ENCODE results near the gene UBA1. TPM values are rescaled to one million over a fixed set of nuclear protein-coding genes. Genes with fewer than 3 reads are reported as not detected.

The UBA1 gene
- polyA plus RNA-seq, 2 of the 4 experiments (the other 2 are of a cell fraction): 160 to 192 TPM

GRCh38 chrX:47221756-47222155 is 28.1 kb downstream of the UBA1 start:
- Histone ChIP-seq H3K4me3 (no peak overlapping the region), H3K4me2 (no peak overlapping the region), H3K9me3 (no peaks in the 10 kb centered on the region), H3K27ac (no peak overlapping the region), H3K4me1 (peaks cover 23% of the 10 kb centered on the region)
- ATAC-seq (no peak), FAIRE-seq (no peak), DNase-seq (ENCODE audit: low read depth in 1 of 2, low spot score in 1 of 2) (no peak)
- 80% methylated on average over 4 of the region's 4 CpGs for WGBS (ENCODE audit: missing lambda C conversion rate)
- ChIA-PET CTCF (interaction anchor here (1.0 kb wide), 1 partner anchor 301 kb away, joined by 3 read pairs; no protein-coding TSS in a partner anchor), POLR2A (no interaction called here)
- no peak for TF ChIP-seq NR3C1 (IDR thresholded peaks at IDR 0.05)
- TF ChIP-seq MAZ (IDR thresholded peaks at IDR 0.05; ENCODE audit: borderline replicate concordance, low read depth, low read length): no peak
- no peak for TF ChIP-seq HES2 (IDR thresholded peaks at IDR 0.05)
- TF ChIP-seq MAFK (IDR thresholded peaks at IDR 0.05; ENCODE audit: partially characterized antibody): no peak

- TF ChIP-seq RNF2 (IDR thresholded peaks at IDR 0.05; ENCODE audit: borderline replicate concordance, low read depth): no peak
- no peak for TF ChIP-seq ELK1 (IDR thresholded peaks at IDR 0.05; ENCODE audit: low read depth, low read length)
- TF ChIP-seq ZNF302 (CRISPR knock-in tag; IDR thresholded peaks at IDR 0.05): no peak
- no peak for TF ChIP-seq MAFK (IDR thresholded peaks at IDR 0.05; ENCODE audit: partially characterized antibody)
- no peak for TF ChIP-seq KDM5A (IDR thresholded peaks at IDR 0.05)
- no peak for TF ChIP-seq TFCP2L1 (CRISPR knock-in tag; IDR thresholded peaks at IDR 0.05)
- TF ChIP-seq POLR2A (IDR thresholded peaks at IDR 0.05; ENCODE audit: low read length): no peak
- no peak for TF ChIP-seq EHMT2 (IDR thresholded peaks at IDR 0.05; ENCODE audit: low read depth)
- TF ChIP-seq RARB (CRISPR knock-in tag; IDR thresholded peaks at IDR 0.05): no peak
- no peak for TF ChIP-seq E2F6 (IDR thresholded peaks at IDR 0.05; ENCODE audit: borderline replicate concordance, low read depth)
- no peak for TF ChIP-seq JUNB (IDR thresholded peaks at IDR 0.05)
- FAIRE-seq (no peak), ATAC-seq (no peak), DNase-seq (ENCODE audit: low read depth in 1 of 2, low spot score in 1 of 2) (no peak)
- POLR2A ChIA-PET: no interaction called here
- H3K27ac ChIP-seq: no peak overlapping the region
- no peaks in the 10 kb centered on the region for H3K9me3 ChIP-seq
- H3K4me2 ChIP-seq: no peak overlapping the region
- H3K4me1 ChIP-seq: peaks cover 16% of the 10 kb centered on the region; the same call in 1 of the 3 replicates
- 92% methylated on average over 8 of the region's 10 CpGs for WGBS (ENCODE audit: missing lambda C conversion rate)
- no peak overlapping the region for H3K4me3 ChIP-seq
- CTCF ChIA-PET: no interaction called here
Measured at GRCh38 chrX:47222751-47223350, 29.2 kb downstream of the UBA1 start.

- FAIRE-seq (no peak), ATAC-seq (no peak), DNase-seq (ENCODE audit: low read depth in 1 of 2, low spot score in 1 of 2) (no peak)
- Histone ChIP-seq H3K4me2 (no peak overlapping the region), H3K27ac (no peak overlapping the region), H3K9me3 (no peaks in the 10 kb centered on the region), H3K4me3 (no peak overlapping the region), H3K4me1 (peaks cover 16% of the 10 kb centered on the region; the same call in 1 of the 3 replicates)
- TF ChIP-seq CHD2 (IDR thresholded peaks at IDR 0.05; ENCODE audit: low read length, partially characterized antibody) (no peak), CTCF (IDR thresholded peaks at IDR 0.05) (no peak), PBX3 (IDR thresholded peaks at IDR 0.05) (no peak), CEBPB (IDR thresholded peaks at IDR 0.05) (no peak)
- ChIA-PET POLR2A (no interaction called here), CTCF (no interaction called here)
- 97% methylated on average over 13 of the region's 13 CpGs for WGBS (ENCODE audit: missing lambda C conversion rate)
Measured at GRCh38 chrX:47223476-47224250, 30.0 kb downstream of the UBA1 start.

Measured in A549 (cell line).